ENCODE measurements around the gene F2.

F2 gene

GRCh38 chr11:46718155-46719019 is 626 bp upstream of the F2 start:
- DNase-seq: no peak

GRCh38 chr11:46719543-46720218 is 668 bp downstream of the F2 start:
- DNase-seq: no peak

GRCh38 chr11:46721286-46721685 is 2.3 kb downstream of the F2 start:
- DNase-seq: no peak

- DNase-seq: no peak
Observed at GRCh38 chr11:46722566-46723358, 3.7 kb downstream of the F2 start.

GRCh38 chr11:46723359-46723680 is 4.3 kb downstream of the F2 start:
- no peak for DNase-seq

GRCh38 chr11:46724088-46724487 is 5.1 kb downstream of the F2 start:
- DNase-seq: no peak

- no peak for DNase-seq
Observed at GRCh38 chr11:46725338-46726205, 6.6 kb downstream of the F2 start.

GRCh38 chr11:46726206-46726862 is 7.3 kb downstream of the F2 start:
- DNase-seq: no peak

GRCh38 chr11:46727952-46728658 is 9.1 kb downstream of the F2 start:
- DNase-seq: no peak

GRCh38 chr11:46728659-46729040 is 9.6 kb downstream of the F2 start:
- no peak for DNase-seq

- DNase-seq: no peak
Observed at GRCh38 chr11:46729110-46730027, 10.4 kb downstream of the F2 start.

- DNase-seq: no peak
Observed at GRCh38 chr11:46731545-46731944, 12.5 kb downstream of the F2 start.

GRCh38 chr11:46733234-46733633 is 14.2 kb downstream of the F2 start:
- DNase-seq: no peak

- DNase-seq: no peak
Observed at GRCh38 chr11:46736146-46736545, 17.1 kb downstream of the F2 start.

- no peak for DNase-seq
Observed at GRCh38 chr11:46736615-46737014, 17.6 kb downstream of the F2 start.

- no peak for DNase-seq
Observed at GRCh38 chr11:46737699-46738098, 18.7 kb downstream of the F2 start.

- DNase-seq: no peak
Observed at GRCh38 chr11:46738887-46739286, 19.9 kb downstream of the F2 start.

GRCh38 chr11:46741600-46742484 is 22.8 kb downstream of the F2 start:
- DNase-seq: no peak

- no peak for DNase-seq
Observed at GRCh38 chr11:46743043-46743442, 24.0 kb downstream of the F2 start.
